HG03457 (cell line): ENCODE measurements around the gene TMEM176A.
"Not testable (repeated sequence)": the region's sequence is repeated elsewhere in the genome, so short reads cannot be mapped to it uniquely, and the experiment has no call there.

Experiments used
- ATAC-seq: cut with Tn5 transposase; IDR thresholded peaks from one replicate; pipeline ENCODE4 v1.9.1; 2021; ENCODE audit warnings: moderate number of reproducible peaks; ENCODE audit not compliant: unreplicated experiment

The TMEM176A gene

GRCh38 chr7:150807616-150808438 is 7.3 kb downstream of the TMEM176A start:
- not testable (repeated sequence) for ATAC-seq

GRCh38 chr7:150814328-150815001 is 13.9 kb downstream of the TMEM176A start:
- no peak for ATAC-seq

DNA sequence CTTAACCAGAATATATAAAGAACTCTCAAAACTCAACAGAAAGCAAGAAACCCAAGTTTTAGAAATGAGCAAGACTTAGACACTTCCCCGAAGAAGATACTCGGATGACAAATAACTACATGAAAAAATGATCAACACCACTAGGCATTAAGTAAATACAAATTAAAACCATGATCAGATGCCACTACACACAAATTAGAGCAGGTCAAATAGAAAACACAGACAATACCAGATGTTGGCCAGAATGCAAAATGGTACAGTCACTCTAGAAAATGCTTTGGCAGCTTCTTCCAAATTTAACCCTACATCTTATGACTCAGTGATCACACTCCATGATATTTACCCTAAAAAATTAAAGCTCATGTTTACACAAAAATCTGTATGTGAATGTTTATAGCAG is 18.4 kb downstream of the TMEM176A start:
- ATAC-seq: no peak

DNA sequence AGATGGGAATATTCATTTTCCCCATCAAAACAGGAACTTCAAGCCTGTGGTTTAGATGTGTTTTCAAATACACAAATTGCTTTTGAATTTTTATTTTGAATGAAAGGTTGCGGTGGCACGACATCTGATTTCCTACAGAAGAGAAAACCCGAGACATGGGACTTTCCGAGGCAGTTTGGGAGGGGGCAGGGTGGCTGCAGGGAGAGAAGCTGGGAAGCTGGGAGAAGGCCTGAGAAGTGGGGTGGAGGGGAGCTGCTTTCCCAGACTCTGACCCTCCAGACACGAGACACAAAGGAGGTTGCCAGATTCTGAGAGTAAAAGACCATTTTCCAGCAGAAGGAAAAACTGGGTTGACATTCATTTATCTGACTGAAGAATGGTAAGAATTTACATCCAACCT is 19.6 kb downstream of the TMEM176A start:
- no peak for ATAC-seq

DNA sequence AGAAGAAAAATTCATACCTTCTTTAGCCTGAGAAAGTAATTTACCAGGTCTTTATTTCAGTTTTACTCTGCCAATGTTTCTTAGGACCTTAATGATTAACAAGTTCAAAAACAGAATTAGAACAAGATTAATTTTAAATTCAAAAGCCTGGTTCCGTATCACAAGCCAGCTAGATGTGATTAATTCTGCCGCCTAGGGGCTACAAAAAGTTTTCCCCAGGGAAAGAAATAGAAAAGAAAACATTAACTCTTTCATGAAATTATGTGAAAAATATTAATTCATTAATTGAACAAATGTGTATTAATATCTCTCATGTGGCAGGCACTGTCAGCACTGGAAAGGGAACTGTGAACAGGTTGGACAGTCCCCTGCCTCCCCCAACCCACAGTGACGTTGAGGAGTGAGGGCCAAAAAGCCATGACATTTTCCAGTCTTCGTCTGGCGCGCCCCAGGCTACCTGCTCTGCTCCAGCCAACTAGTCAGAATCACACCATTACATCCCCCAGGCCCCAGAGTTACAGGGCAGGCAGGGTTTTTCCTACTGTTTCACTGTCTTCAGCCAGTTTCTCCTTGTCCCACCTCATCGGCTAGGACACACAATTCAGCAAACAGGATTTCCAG is 20.1 kb downstream of the TMEM176A start:
- no peak for ATAC-seq

GRCh38 chr7:150823043-150823442 is 22.5 kb downstream of the TMEM176A start:
- ATAC-seq: no peak

GRCh38 chr7:150823484-150824126 is 23.0 kb downstream of the TMEM176A start:
- ATAC-seq: no peak

DNA sequence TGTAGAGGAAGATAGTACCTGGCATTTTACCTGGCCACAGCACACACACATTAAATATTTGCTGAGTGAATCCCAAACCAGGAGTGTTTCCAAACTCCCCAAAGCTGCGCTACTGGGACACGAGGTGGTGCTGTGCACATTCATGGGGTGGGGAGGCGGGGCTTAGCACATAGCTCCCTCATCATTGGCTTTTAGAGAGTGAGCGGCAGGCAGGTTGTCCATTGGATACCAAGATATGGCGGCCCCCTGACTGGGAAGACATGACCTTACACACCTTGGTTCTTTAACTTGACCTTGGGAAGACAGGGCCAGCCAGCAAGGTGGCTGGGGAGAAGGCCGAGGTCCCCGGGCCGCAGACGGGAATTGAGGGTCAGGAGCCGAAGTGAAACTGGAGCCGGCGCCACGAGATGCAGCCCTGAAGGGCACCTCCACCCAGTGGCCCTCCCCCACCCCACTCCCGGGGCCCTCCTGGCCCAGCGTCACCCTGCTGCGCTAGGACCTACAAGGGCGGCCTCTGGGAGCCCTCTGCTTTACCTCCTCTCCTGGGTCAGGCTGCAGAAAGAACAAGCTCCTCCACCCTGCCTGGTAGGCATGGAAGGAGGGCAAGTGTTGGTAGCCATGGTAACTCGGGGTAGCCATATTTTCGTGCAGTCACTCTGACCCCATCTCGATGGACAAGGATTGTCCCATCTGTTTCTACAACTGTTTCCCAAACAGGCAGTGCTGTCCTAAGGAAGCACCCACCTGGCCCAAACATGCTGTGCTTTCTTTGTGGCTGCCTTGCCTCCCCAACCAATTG is 24.0 kb downstream of the TMEM176A start:
- ATAC-seq: no peak

- no peak for ATAC-seq
Observed at GRCh38 chr7:150826061-150826849, 25.7 kb downstream of the TMEM176A start.

DNA sequence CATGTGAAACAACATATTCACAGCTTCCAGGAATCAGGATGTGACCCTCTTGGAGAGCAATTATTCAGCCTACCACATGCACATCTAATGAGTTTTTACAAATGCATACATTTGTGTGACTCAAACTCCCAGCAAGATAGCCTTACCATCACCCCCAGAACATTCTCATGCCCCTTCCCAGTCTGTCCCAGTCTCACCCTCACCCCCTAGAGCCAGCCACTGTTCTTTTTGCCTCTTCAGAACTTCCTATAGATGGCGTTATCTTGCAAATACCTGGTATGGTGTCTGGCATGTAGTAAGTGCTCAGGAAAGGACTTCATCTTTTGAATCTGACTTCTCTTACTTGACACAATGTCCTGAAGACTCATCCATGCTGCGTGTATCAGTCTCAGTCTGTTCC is 27.8 kb downstream of the TMEM176A start:
- no peak for ATAC-seq

- no peak for ATAC-seq
Observed at GRCh38 chr7:150829426-150829825, 28.9 kb downstream of the TMEM176A start.

DNA sequence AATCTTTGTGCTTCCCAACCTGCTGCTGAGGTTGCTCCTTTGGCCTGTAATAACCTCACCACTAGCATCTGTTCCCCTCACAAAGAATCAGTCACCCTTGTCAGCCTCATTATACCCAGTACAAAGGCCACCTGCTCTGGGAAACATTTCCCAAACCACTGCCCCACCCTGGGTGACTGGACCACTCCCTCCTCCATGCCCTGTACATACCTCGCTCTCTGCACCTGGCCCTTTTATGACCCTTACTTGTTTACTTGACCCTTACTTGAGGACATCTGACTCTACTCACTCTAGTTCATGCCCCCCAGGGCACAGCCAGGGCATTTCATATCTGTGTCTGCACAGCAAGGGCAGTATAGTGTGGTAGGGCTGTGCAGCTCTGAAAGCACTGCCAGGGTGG is 30.4 kb downstream of the TMEM176A start:
- no peak for ATAC-seq

GRCh38 chr7:150831851-150832250 is 31.3 kb downstream of the TMEM176A start:
- ATAC-seq: no peak

DNA sequence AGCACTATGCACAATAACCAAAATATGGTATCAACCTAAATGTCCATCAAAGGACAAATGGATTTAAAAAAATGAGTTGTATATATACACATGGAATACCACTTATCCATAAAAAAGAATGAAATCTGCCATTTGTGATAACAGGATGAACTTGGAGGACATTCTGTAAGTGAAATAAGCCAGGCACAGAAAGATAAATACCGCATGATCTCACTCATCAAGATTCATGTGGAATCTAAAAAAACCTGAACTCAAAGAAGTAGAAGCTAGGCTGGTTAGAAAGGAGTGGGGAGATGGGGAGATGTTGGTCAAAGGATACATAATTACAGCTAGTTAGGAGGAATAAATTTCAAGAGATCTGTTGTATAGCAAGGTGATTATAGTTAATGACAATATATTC is 34.5 kb downstream of the TMEM176A start:
- no peak for ATAC-seq

DNA sequence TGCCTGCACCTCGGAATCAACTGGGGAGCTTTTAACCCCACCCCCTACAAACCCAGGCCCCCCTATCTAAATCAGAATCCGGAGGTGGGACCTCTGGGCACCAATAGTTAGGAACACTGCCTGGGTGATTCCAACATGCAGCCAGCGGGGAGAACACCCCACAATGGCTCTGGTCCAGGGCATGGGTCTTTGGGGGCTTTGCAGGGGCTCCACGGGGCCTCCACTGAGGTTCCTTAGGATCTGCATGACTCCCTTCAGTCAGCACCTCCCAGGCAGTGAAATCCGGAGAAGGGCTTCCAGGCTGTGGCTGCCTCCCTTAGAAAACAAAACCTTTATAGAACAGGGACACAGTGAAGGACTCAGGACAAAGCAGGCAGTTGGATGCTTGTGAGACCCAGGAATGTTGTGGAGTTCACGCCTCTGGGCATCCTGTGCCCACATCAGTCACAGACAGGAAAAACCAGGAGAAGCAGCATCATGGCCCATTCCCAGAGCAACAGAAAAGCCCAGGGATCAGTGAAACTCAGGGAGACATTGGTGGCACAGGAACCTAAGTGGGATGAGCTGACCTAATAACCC is 35.2 kb downstream of the TMEM176A start:
- ATAC-seq: no peak

- ATAC-seq: no peak
Observed at GRCh38 chr7:150838965-150839650, 38.5 kb downstream of the TMEM176A start.

DNA sequence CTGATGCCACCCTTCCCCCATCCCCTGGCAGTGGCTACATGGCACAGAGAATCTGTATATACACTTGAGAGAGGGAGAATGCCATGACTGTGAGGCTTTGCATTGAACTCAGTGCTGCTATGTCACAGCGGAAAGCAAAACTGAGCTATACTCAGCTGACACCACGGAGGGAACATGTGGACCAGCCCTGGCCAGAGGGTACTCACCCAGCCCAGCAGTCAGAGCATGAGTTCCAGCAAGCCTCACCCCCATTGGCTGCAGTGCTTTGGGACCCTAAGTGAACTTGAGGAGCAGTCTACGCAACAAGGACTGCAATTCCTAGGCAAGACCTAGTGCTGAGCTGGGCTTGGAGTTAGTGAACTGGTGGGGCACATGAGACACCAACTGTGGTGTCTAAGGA is 41.4 kb downstream of the TMEM176A start:
- ATAC-seq: no peak

GRCh38 chr7:150842716-150843115 is 42.1 kb downstream of the TMEM176A start:
- no peak for ATAC-seq

- ATAC-seq: no peak
Observed at GRCh38 chr7:150845421-150845861, 44.9 kb downstream of the TMEM176A start.
